IPS DF 4.7 (cell line): Measurements from ENCODE around the gene STAT5B.
"Not testable (repeated sequence)": the region's sequence is repeated elsewhere in the genome, so short reads cannot be mapped to it uniquely, and the experiment has no call there.

ENCODE experiments used
- DNase-seq: peaks from one replicate; pipeline ENCODE4 v3.0.0-alpha.2; 2013; ENCODE audit warnings: low spot score; ENCODE audit errors: extremely low read depth

STAT5B gene

DNA sequence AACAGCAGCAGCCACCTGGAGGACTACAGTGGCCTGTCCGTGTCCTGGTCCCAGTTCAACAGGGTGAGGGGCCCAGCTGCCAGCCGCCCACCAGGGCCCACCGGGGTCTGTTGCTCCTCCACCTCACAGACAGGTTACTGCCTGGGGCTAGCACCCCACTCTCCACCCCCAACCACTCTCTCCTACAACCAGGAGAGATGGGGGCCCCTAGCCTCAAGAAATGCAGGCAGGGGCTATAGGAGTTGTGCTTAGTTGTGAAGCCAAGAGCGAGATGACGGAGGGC lies 30.1 kb upstream of the STAT5B start:
- no peak for DNase-seq

DNA sequence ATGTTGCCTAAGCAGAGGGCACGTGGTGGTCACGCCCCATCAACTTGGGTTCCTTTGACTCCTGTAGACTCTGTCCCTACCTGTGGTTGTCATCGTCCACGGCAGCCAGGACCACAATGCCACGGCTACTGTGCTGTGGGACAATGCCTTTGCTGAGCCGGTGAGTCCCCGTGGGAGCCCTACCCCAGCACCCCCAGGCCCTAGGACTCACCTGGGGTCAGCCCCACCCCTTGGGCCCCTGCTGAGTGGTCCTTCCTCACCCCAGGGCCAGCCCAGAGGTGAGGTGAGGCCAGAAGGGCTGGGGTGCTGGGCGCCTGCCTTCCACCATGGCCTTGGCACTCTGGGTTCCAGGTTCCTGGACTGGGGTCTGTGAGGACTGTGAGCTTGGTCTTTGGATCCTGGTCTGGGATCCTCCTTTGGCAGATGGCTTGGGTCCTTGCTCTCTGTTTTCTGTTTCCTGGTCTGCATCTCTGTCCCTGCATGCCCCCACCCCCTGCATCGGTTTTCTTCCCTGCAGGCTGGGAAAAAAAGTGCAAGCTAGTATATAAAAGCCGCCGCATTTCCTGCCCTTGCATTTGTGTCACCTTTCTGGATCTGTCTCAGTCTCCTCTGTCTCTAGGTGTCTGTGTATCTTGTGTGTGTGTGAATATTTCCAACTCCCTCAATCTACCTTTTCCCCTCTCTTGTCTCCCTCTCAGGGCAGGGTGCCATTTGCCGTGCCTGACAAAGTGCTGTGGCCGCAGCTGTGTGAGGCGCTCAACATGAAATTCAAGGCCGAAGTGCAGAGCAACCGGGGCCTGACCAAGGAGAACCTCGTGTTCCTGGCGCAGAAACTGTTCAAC lies 29.6 kb upstream of the STAT5B start:
- DNase-seq: no peak

DNA sequence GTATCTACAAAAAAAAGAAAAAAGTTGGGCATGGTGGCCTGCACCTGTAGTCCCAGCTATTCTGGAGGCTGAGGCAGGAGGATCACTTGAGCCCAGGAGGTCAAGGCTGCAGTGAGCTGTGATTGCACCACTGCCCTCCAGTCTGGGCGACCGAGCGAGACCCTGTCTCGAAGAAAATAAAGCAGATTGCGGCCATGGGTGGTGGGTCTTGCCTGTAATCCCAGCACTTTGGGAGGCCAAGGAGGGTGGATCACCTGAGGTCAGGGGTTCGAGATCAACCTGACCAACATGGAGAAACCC lies 28.8 kb upstream of the STAT5B start:
- not testable (repeated sequence) for DNase-seq

GRCh38 chr17:42304187-42305030 lies 28.2 kb upstream of the STAT5B start:
- no peak for DNase-seq

GRCh38 chr17:42303694-42304093 lies 27.5 kb upstream of the STAT5B start:
- DNase-seq: no peak

DNA sequence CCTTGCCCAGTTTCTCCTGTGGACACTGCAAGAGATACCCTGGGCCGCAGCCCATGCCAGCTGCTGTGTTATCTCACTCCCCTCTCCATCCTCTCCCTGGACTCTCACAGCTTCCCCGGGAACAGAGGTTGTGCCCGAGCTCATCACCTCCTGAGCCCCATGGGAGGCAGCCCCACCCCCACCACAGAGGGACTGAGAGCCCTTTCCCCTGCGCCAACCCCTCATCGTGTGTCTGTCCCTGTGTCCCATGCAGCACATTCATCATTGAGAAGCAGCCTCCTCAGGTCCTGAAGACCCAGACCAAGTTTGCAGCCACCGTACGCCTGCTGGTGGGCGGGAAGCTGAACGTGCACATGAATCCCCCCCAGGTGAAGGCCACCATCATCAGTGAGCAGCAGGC lies 24.8 kb upstream of the STAT5B start:
- DNase-seq: no peak

DNA sequence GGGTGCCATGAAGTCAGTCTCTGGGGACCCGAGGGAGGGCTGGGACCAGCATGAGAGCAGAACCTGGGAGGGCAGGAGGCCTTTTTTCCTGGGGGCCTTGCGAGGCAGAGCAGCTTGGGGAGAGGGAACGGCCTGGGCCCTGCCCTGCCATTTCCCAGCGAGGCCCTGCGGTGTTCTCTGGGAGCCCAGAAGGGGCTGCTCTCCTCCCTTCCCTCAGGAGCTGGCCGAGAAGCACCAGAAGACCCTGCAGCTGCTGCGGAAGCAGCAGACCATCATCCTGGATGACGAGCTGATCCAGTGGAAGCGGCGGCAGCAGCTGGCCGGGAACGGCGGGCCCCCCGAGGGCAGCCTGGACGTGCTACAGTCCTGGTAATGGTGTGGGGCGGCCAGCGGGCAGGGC lies 23.7 kb upstream of the STAT5B start:
- DNase-seq: not testable (repeated sequence)

DNA sequence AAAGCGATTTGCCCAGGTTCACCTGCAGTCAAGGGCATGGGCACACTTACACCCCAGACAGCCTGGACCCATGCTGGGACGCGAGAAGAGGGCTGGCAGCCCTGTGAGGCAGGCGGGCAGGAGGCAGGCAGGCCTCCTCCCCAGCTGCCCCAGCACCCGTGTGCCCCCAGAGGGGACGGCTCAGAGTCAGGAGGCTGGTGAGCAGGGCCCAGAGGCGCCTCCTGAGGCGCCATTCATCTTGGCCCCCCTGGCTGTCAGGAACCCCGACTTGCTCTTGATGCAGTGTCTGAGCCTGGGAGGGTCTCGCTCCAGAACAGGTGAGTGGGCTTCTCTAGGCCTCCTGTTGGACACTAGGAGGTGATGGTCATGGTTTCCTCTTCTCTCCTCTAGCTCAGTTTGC lies 23.2 kb upstream of the STAT5B start:
- DNase-seq: not testable (repeated sequence)

- DNase-seq: not testable (repeated sequence)
Measured at GRCh38 chr17:42297775-42298174, 21.6 kb upstream of the STAT5B start.

GRCh38 chr17:42296012-42296411 lies 19.8 kb upstream of the STAT5B start:
- no peak for DNase-seq

DNA sequence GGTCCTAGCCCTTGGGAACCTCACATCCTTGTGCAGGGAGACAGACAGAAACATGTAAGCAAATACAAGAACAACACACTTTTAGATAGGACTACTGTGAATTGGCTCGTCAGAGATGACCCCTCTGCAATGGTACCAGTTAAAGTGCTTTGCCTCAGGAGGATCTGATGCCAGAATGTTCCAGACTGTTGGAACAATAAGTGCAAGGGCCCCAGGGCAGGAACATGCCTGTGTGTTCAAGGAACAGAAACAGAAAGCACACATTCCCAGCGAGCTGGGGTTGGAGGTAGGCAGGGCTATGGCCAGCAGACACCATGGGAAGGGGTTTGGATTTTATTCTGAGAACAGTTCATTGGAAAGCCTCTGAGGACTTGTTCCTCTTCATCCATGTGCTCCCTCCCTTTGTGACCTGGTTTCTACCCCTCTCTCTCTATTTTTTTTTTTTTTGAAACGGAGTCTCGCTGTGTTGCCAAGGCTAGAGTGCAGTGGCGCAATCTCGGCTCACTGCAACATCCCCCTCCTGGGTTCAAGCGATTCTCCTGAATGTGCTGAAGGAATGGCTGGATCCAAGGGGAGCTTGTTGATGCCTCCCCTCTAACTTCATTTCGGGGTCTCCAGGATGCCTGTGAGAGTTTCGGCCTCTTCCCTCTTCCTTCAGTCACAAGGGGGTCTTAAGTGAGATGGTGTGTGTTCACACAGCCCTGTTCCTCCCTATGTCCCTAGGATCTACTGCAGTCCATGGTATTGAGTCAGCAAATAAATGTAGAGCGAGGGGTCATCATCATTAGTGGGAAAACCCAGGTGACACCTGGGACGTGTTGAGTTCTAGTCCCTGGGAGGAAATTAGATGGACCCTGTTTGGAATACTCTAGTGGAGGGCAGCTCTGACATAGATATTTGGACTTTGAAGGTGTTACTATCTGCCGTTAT lies 18.5 kb upstream of the STAT5B start:
- no peak for DNase-seq

DNA sequence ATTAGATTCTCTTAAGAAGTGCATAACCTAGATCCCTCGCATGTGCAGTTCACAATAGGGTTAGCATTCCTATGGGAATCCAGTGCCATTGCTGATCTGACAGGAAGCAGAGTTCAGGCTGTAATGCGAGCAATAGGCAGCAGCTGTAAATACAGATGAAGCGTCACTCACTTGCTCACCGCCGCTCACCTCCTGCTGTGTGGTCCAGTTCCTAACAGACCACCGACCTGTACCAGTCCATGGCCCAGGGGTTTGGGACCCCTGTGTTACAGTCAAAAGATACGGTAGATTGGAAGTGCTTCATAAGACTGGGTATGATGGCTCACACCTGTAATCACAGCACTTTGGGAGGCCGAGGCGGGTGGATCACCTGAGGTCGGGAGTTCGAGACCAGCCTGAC lies 14.9 kb upstream of the STAT5B start:
- no peak for DNase-seq

DNA sequence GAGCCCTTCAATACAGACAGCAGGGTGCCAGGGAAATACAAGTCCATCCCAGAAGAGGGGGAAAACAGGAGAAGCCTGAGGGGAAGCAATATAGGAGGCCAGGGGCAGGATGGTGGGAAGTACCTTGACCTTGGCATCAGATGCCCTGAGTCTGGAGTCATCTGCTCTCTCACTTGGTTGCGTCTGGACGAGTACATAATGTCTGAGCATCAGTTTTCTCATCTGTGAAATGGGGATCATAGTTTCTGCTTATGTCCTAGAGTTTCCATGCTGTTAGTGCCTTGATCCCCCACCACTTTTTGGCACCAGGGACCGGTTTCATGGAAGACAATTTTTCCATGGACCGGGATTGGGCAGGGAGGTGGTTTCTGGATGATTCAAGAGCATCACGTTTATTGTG lies 14.4 kb upstream of the STAT5B start:
- no peak for DNase-seq

GRCh38 chr17:42289611-42290181 lies 13.5 kb upstream of the STAT5B start:
- no peak for DNase-seq

GRCh38 chr17:42288803-42289610 lies 12.8 kb upstream of the STAT5B start:
- DNase-seq: no peak

DNA sequence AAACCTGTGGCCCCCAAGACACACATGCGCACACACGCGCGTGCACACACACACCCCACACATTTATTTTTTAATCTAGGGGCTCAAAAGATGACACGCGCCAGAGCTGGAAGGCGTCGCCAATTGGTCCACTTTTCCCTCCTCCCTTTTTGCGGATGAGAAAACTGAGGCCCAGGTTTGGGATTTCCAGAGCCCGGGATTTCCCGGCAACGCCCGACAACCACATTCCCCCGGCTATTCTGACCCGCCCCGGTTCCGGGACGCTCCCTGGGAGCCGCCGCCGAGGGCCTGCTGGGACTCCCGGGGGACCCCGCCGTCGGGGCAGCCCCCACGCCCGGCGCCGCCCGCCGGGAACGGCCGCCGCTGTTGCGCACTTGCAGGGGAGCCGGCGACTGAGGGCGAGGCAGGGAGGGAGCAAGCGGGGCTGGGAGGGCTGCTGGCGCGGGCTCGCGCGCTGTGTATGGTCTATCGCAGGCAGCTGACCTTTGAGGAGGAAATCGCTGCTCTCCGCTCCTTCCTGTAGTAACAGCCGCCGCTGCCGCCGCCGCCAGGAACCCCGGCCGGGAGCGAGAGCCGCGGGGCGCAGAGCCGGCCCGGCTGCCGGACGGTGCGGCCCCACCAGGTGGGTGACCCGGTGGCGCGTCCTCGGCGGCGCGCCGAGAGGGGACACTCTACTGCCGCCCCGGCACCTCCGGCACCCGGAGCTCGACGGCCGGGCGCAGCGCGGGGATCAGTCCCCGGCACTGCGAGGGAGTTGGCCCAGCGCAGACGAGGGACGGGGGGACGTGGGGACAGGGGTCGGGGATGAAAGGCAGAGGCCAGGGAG lies 12.0 kb upstream of the STAT5B start, which contains the start of gene STAT5A:
STAT5A (plus strand) TSS at position 522 of the 826 bp plus-strand sequence. CDS start 914 bp downstream, outside the sequence.
- no peak for DNase-seq

GRCh38 chr17:42287305-42287976 lies 11.2 kb upstream of the STAT5B start:
- DNase-seq: no peak

DNA sequence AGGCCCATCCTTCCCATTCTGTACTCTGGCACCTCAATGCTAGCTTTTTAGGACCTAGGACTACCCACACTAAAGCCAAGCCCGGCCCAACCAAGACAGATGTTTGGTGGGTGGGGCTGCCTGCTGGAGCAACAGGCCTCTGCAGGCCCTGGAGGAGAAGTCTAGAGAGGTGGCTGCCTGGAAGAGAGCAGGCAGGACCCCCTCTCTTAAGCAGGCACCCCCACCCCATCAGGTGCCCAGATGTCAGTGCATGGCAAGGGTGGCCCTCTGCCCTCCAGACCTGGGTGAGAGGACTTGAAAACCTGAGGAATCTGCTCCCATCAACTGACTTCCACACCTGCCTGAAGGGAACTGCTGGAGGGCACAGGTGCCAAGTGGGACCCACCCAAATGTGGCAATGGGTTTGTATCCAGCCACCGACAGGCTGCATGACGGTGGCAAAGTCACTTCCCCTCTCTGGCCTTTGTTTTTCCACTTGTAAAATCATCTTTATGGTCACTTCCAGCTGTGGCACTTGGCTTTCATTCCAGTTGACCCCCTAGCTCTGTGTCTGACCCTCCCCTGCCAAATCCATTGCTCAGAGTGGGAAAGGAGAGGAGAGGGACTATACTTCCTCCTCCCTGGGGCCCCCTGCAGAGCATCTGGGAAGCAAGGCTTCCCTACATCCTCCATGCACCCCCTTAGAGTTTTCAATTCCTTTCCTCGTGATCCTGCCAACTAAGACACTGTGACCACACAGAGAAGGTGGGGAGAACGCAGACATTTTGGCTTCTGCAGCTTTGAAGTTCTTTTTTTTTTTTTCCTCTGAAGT lies 10.4 kb upstream of the STAT5B start:
- DNase-seq: no peak
